GM21423 (cell line): ENCODE results near the gene CYP2E1.
"Not testable (repeated sequence)": the region's sequence is repeated elsewhere in the genome, so short reads cannot be mapped to it uniquely, and the experiment has no call there.

Source experiments
- ATAC-seq: cut with Tn5 transposase; IDR thresholded peaks from one replicate; pipeline ENCODE4 v1.9.1; 2021; ENCODE audit warnings: mild to moderate bottlenecking, moderate library complexity; ENCODE audit not compliant: unreplicated experiment

The CYP2E1 gene

DNA sequence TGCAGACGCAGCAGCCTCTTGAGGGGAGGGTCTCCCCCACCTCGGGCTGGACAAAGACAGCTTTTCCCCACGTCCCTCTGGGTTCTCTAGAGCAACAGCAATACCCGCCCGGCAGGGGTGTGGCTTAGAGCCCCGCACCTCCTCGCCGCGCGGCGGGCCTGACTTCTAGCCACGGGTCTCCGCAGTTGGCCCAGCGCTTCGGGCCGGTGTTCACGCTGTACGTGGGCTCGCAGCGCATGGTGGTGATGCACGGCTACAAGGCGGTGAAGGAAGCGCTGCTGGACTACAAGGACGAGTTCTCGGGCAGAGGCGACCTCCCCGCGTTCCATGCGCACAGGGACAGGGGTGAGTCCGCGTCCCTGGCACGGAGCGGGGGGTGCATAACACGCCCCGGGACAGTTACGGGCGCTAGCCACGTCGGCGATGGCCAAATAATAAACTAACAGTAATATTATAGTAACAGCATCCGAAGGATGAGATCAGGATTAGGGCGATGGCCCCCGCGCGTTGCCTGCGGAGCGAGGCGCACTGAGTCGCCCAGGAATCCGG is 1.2 kb downstream of the CYP2E1 start:
- no peak for ATAC-seq

DNA sequence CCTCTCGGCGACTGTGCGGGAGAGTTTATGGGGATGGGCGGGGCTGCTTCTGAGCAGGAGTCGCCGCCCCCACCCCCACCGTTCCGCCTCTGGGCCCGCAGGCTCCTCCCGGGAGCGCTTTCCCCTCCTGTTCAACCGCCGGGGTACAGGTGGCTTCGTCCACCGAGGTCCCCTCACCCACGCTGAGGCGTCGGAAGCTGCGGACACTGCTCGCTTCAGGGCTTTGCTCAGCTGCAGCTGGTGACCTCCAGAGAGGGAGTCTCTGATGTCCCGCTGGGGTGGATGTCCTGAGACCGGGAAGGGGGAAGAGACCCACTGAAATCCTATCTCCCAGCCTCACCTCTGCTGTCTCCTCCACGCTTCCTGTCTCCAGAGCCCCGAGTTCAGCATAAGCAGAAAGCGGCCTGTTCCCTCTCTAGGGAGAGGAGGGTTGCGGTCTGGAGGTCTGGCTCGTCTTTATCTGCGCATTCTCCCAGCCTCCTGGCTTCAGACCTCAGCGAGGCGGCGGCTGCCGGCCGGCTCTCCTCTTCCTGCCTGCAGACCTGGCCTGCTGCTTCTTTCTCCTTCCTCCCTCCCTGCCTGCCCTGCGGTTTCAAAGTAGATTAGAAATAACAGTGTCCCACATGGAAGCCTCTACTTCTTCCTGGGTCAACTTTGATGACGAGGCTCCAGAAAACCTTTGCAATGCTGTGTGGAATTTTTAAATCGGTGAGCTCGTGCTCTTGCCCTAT is 1.8 kb downstream of the CYP2E1 start:
- no peak for ATAC-seq

DNA sequence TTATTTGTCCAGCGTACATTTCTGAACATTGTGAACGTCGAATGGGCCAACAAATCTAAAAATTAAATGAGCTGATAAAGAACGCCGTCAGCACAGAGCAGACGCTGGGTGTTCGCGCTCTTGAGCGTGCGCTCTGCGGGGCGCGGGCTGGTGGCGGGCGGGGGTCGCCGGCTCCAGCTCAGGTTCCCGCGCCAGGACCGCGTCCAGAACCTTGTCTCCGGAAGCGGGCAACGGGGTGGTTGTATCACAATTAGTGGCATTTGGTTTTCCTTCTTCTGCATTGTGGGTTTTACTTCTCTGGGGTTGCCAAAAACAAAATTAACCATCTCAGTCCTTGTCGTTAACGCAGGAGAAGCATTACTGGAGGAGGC is 2.4 kb downstream of the CYP2E1 start:
- no peak for ATAC-seq

DNA sequence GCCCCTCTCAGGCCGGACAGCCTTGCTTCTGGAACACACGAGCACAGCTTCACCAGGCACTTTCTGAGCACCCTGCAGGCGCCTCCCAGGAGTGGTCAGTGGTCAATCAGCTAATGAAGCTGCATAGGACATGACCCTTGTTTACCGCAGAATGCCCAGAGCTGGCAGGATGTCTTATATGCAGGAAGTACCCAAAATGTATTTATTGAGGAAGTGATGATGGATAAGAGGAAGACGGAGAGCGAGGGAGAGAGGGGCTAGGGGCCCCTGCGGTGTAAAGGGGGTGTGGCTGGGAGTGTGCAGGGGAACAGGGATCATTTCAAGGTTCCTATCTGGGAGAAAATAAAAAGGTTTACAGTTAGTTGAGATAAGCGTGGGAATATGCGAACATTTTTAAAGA is 3.3 kb downstream of the CYP2E1 start:
- ATAC-seq: no peak

DNA sequence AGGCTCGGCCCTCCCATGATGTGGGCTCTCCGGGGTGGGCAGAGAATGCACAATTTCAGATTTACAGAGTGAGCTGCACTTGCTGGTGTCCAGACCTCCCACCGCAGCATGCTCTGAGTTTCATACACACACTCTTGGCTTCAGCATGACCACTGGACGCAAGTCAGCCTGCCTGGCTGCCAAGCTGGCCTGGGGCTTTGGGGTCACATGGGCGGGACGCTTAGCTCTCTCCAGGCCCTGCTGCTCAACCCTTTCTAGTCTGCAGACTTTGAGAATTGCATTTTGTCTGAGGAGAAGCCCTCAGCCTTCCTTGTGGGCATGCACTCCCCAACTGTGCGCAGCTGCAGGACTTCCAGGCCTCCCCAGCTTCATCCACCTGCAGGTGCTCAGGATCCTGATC is 5.7 kb downstream of the CYP2E1 start:
- ATAC-seq: no peak

DNA sequence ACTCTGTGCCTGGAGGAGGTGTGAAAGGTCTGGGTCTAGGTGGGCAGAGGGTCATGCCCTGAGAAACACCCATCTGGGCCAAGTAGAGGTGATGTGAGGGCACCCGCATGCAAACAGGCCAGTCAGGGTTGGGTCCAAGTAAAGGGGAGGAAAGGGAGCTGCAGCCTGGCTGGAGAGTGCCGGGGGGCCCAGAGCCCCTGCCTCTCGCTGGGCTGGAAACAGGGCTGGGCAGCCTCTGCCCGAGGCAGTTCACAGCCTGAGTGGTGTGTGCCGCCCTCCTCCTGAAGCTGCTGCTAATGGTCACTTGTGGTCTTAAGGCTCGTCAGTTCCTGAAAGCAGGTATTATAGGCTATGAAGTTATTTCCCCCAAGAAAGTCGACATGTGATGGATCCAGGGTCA is 7.3 kb downstream of the CYP2E1 start:
- ATAC-seq: no peak

DNA sequence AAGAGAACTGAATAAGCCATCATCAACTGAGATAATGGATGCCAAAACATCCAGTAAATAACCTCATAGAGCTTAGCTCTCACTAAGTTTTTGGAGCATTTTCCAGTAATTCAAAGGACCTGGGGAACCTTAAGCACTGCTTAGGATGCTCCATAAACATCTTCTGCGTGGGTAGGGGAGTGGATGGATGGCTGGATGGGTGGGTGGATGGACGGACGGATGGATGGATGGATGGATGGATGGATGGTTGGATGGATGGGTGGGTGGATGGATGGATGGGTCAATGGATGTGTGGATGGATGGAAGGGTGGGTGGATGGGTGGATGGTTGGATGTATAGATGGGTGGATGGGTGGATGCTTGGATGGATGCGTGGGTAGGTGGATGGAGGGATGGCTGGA is 9.0 kb downstream of the CYP2E1 start:
- ATAC-seq: no peak

DNA sequence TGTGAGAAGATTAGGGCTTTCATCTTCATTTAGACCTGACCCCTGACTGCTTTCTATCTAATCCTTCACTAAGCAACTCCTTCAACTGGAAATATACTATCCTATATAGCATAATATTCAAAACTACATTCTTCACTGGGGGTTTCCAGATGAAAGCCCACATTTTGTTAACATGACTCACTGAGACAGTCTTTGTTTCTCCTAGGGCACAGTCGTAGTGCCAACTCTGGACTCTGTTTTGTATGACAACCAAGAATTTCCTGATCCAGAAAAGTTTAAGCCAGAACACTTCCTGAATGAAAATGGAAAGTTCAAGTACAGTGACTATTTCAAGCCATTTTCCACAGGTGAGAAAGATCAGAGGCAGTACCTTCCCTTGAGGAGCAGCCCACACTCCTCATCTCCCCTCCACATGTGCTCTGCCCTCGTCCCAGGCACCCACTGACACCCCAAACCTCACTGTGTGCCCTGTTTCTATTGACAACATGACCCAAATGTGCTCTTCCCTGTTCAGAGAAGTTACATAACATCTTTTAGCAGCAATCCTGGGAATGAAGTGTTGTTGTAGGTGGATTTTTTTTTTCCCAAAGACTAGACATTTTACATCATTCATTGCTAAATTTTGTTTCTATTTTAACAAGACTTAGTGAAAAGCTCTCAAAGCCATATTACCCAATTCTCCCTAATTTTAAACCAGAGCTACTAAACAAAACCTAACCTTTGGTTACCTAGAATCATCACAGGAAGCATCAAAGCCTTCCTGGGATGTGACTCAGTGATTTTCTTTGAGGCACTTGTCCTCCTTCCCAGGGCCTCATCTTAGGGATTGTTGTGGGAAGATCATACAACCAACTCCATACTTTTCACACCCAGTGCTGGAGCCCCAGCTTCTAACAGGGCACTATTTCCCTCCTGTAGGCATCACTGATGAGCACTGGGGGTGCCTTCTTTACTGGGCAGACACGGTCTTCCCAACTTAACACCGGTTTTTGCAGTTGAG is 10.7 kb downstream of the CYP2E1 start:
- no peak for ATAC-seq

DNA sequence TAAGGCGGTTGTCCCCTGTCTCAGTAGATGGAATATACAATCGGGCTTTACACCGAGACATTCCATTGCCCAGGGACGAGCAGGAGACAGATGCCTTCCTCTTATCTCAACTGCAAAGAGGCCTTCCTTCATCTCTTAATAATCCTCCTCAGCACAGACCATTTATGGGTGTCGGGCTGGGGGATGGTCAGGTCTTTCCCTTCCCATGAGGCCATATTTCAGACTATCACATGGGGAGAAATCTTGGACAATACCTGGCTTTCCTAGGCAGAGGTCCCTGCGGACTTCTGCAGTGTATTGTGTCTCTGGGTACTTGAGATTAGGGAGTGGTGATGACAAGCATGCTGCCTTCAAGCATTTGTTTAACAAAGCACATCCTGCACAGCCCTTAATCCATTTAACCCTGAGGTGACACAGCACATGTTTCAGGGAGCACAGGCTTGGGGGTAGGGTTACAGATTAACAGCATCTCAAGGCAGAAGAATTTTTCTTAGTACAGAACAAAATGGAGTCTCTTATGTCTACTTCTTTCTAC is 14.3 kb downstream of the CYP2E1 start:
- not testable (repeated sequence) for ATAC-seq

DNA sequence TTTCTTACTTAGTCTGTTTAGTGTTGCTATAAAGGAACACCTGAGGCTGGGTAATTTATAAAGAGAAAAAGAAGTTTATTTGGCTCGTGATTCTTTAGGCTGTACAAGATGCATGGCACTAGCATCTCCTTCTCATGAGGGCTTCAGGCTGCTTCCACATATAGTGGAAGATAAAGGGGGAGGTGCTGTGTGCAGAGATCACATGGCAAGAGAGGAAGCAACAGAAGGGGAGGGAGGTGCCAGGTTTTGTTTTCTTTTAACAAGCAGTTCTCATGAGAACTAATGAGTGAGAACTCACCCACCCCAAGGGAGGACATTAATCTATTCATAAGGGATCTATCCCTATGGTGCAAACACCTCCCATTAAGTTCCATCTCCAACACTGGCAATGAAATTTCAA is 17.3 kb downstream of the CYP2E1 start:
- no peak for ATAC-seq

DNA sequence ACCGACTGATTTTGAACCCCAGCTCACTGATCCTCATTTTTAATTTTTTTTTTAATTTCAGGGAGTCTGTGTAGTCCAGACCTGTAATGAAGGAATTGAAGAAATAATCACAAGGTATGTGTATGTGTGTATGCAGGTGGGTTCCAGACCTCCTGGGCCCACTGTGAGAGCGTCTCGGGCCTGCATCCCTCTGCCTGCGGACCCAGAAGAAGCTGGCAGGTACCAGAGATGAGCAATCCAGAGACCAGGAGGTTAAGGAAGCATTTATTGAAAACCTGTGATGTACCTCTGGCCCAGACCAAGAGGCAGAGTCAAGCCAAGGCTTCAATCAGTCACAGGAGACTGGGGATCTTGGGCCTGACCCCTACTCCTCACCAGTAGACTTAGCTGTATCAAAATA is 27.4 kb downstream of the CYP2E1 start:
- ATAC-seq: no peak

DNA sequence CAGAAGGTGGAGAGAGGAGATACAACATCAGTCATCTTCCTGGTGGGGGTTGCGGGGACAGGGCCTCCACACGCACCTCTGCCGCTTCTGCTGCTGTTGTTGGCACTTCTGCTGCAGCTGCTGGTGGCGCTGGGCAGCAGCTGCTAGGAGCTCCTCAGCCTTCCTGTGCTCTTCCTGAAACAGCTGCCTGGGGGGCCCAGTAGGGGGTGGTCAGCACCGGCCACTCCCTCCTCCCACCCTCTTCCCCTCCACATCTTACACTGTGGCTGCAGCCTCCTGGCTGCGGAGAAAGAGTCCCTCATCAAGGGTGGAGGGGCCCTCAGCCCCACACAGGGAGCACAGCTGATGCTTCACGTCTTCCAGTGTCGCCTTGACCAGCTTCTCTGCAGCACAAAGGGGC is 28.4 kb downstream of the CYP2E1 start:
- ATAC-seq: no peak

DNA sequence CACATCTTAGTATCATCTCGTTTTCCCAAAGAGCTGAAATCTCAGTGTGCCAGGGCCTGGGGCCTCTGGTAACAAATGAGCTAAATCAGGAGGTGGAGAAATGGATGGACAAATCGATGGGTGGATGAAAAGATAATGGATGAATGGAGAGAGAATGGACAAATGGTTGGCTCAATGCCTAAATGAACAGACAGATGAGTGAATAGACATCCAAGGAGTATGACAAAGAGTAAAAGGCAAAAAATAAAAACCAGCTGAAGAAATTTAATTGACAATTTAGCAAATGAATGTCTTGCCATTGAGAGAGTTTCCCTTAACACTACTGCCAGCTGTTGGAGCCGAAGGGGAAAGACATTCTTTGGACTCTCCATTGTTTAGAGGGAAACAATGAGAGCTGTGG is 30.2 kb downstream of the CYP2E1 start:
- ATAC-seq: no peak

DNA sequence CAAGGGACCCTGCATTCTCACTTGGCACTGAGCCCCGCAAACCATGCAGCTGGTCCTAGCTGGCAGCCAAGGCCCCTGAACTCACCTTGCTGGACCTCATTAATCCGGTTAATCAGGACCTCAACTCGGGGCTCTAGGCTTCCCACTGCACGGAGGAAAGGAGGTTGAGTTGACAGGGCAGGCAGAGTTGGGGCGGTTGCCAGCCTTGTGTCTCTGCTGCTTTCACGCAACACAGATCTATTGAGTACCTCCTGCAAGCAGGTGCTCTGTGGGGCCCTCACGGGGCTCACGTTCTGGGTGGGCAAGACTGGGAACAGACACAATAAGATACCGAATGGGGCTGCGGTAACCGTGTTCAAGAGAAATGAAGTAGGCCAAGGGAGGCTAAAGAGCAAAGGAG is 32.1 kb downstream of the CYP2E1 start:
- no peak for ATAC-seq

DNA sequence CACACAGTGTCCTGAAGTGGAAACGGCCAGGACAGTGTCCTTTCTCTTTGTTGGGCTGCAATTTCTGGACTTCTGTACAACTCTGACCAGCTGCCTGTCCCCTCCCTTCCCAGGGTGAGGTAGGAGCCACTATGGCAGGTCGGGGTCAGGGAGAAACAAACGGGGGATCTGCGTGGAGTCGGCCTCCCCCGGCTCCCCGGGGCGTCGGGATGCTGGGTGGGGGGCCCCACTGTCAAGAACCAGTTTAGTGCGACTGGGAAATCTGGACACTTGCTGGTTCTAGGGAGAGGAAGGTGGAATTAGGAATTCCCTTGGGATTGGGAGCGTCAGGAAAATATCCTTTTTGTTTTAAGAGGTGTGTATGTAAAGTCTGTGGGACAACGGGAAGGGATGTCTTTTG is 37.7 kb downstream of the CYP2E1 start:
- no peak for ATAC-seq

DNA sequence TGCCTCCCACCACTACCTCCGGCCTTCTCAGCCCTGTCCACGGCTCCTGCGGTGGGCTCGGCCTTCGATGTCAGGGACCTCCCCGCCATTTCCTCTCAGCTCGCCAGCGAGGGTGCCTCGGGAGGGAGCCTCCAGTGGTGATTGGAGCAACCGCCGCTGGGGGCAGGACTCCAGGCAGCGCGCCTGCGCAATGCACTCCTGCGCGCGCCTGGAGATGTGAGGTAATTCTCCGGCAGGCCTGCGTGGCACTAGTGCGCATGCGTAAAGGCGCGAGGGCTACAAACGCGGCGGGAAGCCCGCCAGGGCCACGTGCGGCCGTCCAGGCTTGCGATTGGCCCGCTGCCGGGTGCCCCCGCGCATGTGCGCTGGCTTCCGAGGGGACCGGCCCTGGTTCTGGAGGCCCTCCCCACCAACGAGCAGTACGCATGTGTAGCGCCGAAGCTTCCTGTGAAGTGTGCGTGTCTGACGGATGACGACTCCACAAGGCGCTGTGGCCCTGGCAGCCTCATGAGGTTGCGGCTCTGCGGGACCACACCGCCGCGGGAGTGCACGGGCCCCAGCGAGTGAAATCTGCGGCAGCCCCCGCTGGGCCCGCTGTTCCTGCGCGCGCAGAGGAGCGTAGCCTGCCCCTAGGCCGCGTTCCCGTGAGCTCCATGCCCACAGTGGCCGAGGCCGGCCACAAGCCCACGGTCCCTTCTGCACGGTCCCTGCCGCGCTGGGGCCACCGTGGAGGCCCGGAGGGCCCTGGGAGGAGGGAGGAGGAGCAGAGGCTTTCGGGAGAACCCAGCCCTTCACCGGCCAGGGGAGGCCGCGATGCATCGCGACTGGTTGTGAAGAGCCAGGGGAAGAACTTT is 38.5 kb downstream of the CYP2E1 start, which contains the start of gene SYCE1:
SYCE1 (minus strand) TSS at position 143 of the 854 bp plus-strand sequence; CDS start at position 89, 54 bp downstream.
- no peak for ATAC-seq

DNA sequence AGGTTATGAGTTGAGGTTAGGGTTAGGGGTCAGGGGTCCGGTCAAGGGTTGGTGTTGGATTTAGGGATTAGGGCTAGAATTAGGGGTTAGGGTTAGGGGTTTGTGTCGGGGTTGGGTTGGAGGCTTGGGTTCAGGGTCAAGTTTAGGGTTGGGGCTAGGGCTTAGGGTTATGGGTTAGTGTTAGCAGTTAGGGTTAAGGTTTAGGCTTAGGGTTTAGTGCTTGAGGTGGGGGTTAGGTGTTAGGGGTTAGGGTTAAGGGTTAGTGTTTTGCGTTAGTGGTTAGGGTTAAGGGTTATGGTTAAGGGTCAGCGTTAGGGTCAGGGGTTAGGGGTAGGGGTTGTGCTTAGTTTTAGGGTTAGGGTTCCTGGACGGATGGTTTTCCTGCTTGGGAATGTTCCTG is 40.0 kb downstream of the CYP2E1 start:
- no peak for ATAC-seq

DNA sequence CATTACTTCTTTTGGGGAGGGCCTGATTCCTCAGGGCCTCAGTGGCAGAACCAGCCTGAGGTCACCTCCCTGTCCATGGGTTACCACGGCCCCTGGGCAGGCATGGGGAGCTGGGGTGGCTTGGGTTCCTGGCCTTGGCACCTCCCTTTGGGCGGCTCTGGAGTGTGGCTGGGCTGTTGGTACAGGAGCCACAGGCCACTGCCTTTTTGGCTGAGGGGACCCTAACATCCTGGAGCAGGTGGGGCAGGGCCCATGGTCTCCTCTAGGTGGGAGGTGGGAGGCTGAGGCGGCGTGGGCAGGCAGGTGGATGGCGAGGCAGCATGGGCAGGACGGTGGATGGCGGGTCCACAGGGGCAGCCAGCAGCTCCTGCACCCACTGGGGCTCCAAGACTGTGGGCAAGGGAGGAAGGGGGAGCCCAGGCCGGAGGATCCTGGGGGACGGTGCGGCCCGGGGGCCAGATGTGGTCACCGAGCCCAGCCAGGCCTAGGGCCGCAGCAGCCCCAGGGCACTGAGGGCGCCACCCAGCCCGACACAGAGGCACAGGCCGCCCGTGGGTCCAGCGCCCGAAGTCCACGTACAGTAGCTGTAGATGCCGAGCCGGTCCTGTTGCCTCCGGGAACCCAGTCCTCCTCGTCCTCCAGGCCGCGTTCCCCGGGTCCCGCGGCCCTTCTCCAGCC is 40.6 kb downstream of the CYP2E1 start:
- no peak for ATAC-seq

DNA sequence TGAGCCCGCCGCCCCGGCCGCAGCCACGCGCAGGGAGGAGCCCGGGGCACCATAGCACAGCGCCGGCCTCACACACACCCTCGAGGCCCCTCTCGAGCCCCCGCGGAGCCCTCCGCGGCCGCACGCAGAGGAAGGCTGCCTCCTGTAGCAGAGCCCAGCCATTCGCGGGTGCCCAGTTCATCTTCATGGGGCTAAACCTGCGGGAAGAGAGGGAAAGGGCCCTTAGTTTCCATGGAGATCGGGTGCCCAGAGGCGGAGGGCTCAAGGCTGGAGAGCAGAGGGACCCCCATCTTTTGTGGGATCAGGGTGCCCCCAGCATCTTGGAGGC is 41.1 kb downstream of the CYP2E1 start:
- ATAC-seq: no peak
